Urinary bladder (tissue), 4 donors: ENCODE data around the gene SHOC2. TPM values are rescaled to one million over a fixed set of nuclear protein-coding genes. Genes with fewer than 3 reads are reported as not detected.

Experiments
- DNase-seq: peaks from one replicate; pipeline ENCODE4 v3.0.0-alpha.2; 2015; ENCODE audit errors: extremely low spot score
- H3K27ac ChIP-seq: one replicate; pipeline ENCODE4 v1.5.1; 2013; ENCODE audit warnings: low read depth, mild to moderate bottlenecking, moderate library complexity
- H3K36me3 ChIP-seq: one replicate; pipeline ENCODE4 v1.6.1; 2013; ENCODE audit warnings: mild to moderate bottlenecking, moderate library complexity; ENCODE audit not compliant: insufficient read depth
- H3K4me1 ChIP-seq: one replicate; pipeline ENCODE4 v1.6.1; 2013; ENCODE audit warnings: mild to moderate bottlenecking, moderate library complexity; ENCODE audit not compliant: insufficient read depth
- H3K4me3 ChIP-seq: one replicate; pipeline ENCODE4 v1.5.1; 2013; ENCODE audit warnings: low read depth, low read length
- WGBS: extraction: QIAGEN DNeasy Blood & Tissue Kit; methylation state at CpG from one replicate; pipeline ENCODE4 v1.1.7; 2013; 5-methylcytosine and 5-hydroxymethylcytosine counted together
- polyA plus RNA-seq: library from polyadenylated mRNA; stranded (reverse); fragments of 200-250 nt; gene quantifications from one replicate; pipeline ENCODE4 v1.2.3, GENCODE V29; 2013
- total RNA-seq: library from RNA; depleted of rRNA; stranded (reverse); fragments of >200 nt; gene quantifications from one replicate; pipeline ENCODE4 v1.2.3, GENCODE V29; 2014
- donor health status: healthy with polysubstance abuse.
- donor health status: healthy.

The SHOC2 gene
- total and polyA plus RNA-seq, 2 donors = 25.7 to 109 TPM

DNA sequence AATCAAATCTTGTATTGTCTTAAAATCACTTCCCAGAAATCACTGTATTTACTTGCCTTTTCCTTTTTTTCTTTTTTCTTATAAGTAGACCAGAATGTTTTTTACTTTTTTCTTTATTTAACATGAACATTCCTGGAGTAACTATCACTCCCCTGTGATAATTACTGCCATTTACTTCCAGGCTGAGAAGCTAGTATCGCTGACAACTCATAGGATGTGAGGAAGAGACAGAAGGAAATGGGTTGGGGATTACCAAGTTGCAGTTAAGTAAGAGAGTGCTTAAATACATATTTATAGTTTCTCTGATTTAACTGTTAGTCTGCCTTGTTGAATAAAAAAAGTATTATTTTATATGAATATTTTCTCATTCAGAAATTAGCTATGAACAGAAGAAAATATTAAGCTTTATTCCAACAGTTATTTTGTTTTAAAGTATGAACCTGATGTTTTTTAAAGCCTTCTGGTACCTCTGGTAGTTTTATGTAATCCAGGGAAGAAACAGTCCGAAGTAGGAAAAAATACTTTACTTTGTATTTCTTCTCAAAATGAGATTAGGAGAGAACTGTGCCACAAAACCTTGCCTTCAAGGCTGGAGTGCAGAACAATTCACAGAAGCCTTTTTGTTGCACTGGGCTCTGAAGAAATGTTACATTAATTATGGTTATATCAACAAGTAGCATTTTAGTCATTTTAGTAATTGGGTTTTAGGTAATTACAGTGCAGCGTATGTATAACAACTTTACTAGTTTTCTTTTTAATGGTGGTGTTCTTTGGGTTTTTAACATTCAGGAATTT lies 72.8 kb downstream of the SHOC2 start:
- H3K4me1 ChIP-seq = no peaks in the 10 kb centered on the region

DNA sequence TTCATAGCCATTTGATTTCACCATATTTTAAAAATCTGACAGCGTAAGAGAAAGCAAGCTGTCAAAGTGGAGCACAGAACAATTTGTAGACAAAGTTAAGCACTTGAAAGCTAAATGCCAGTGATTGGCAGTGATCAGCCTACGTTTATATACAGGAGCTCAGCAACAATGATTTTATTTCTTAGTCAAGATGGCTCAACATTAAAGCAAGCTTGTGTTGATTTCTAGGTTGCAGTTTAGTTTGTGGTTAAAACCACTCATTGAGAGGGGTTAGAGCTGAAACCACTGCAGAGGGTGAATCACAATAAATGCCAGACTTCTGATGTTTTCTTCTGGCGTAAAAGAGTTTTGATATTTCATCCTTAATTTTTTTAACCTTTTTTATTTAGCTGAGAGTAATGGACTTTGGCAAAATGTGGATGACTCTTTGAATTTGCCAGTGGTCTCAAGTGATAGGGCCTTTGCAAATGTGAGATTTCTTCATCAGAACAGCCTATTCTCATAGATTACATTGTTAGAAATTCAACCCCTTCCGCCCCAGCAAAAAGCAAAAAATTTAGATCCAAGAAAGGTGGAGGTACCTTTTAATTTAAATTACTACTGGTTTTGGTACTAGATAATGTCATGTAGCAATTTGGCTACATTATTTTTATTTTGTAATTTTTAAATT lies 73.8 kb downstream of the SHOC2 start:
- H3K36me3 ChIP-seq = no peaks in the 10 kb centered on the region
- DNase-seq = no peak
- no peak overlapping the region for H3K27ac ChIP-seq
- 83% methylated on average over 4 of the region's 4 CpGs for WGBS
- H3K4me3 ChIP-seq = no peak overlapping the region
- no peaks in the 10 kb centered on the region for H3K4me1 ChIP-seq

More for the DNA sequence above, 72.8 kb downstream of the SHOC2 start:
- no peak for DNase-seq
- Histone ChIP-seq H3K36me3 (no peaks in the 10 kb centered on the region), H3K4me3 (no peak overlapping the region), H3K27ac (no peak overlapping the region)
- 91% methylated on average over 3 of the region's 3 CpGs for WGBS

DNA sequence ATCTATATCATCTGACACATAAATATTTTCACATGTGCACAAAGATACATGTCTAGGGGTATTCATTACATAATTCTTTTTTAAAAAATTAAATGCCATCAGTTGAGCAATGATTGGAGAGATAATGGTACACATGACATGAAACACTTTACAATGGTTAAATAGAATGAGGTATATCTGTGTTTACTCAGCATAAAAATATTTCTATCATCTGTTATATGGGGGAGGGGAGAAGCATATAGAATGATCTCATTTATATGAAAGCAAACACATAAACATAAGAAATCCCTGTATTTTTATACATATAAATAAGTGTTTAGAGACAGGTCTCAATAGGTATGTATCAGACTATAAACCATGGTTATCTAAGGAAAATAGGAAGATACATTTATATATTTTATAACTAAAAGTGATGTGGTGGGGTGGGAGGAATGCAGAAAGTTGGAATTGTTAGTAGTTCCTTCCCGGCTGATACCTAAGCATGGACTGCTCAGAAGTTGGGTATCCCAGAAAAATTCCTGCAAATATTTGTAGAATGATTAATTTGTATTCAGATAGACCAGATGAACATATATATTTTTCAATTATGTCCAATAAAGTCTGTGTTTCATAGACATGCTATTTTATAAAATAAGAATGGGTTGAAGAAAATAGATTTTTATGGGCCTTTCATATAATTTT lies 75.1 kb downstream of the SHOC2 start:
- 98% methylated on average over 1 of the region's 1 CpG for WGBS

DNA sequence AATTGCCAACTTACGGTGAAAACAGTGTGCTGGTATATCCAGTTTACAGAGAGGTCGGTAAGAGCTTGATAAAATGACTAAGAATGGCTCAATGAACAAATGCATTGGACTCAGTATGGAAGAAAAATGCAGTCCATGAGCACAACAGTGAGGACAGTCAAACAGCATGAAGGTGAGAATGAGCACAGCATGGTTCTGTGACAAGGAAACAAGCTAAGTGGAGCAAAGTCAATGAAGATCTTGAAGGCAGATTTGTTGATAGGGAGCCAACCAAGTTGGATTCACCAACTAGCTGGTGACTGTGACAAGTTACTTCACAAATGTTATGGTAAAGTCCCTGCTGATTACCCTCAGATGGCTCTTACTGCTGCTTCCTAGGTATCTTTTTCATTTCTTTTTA lies 75.9 kb downstream of the SHOC2 start:
- DNase-seq = no peak
- Histone ChIP-seq H3K4me1 (no peaks in the 10 kb centered on the region), H3K27ac (no peak overlapping the region), H3K36me3 (no peaks in the 10 kb centered on the region), H3K4me3 (no peak overlapping the region)
- WGBS = 77% methylated on average over 2 of the region's 2 CpGs

More for the DNA sequence above, 75.1 kb downstream of the SHOC2 start:
- Histone ChIP-seq H3K36me3 (no peaks in the 10 kb centered on the region), H3K4me1 (no peaks in the 10 kb centered on the region), H3K27ac (no peak overlapping the region), H3K4me3 (no peak overlapping the region)
- no peak for DNase-seq

DNA sequence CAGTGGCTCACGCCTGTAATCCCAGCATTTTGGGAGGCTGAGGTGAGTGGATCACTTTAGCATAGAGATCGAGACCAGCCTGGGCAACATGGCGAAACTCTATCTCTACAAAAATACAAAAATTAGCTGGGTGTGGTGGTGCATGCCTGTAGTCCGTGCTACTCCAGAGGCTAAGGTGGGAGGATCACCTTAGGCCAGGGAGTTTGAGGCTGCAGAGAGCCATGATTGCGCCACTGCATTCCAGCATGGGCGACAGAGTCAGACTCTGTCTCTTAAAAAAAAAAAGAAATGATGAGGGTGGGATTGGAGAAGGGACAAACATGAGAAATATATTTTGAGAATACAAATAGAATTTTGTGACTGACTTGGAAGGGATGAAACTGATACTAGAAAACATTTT lies 76.9 kb downstream of the SHOC2 start:
- 96% methylated on average over 6 of the region's 6 CpGs for WGBS
- no peaks in the 10 kb centered on the region for H3K36me3 ChIP-seq
- no peaks in the 10 kb centered on the region for H3K4me1 ChIP-seq
- DNase-seq = no peak
- H3K27ac ChIP-seq = no peak overlapping the region
- no peak overlapping the region for H3K4me3 ChIP-seq

- WGBS = 98% methylated on average over 1 of the region's 1 CpG
- Histone ChIP-seq H3K27ac (no peak overlapping the region), H3K4me3 (no peak overlapping the region), H3K4me1 (no peaks in the 10 kb centered on the region), H3K36me3 (peaks cover 5% of the 10 kb centered on the region)
- no peak for DNase-seq
Observed at GRCh38 chr10:111004016-111004415, 84.6 kb downstream of the SHOC2 start.

- Histone ChIP-seq H3K4me3 (no peak overlapping the region), H3K36me3 (peaks cover 2% of the 10 kb centered on the region), H3K4me1 (no peaks in the 10 kb centered on the region), H3K27ac (no peak overlapping the region)
- 92% methylated on average over 2 of the region's 2 CpGs for WGBS
- no peak for DNase-seq
Observed at GRCh38 chr10:111007486-111007885, 88.1 kb downstream of the SHOC2 start.

- WGBS = 72% methylated on average over 1 of the region's 1 CpG
- no peak for DNase-seq
Observed at GRCh38 chr10:111015181-111015580, 95.8 kb downstream of the SHOC2 start.

GRCh38 chr10:111017098-111017497 lies 97.7 kb downstream of the SHOC2 start:
- H3K27ac ChIP-seq = no peak overlapping the region
- DNase-seq = no peak
- H3K4me3 ChIP-seq = no peak overlapping the region
- H3K36me3 ChIP-seq = no peaks in the 10 kb centered on the region
- no peaks in the 10 kb centered on the region for H3K4me1 ChIP-seq
- 70% methylated on average over 2 of the region's 2 CpGs for WGBS

More at GRCh38 chr10:111015181-111015580, 95.8 kb downstream of the SHOC2 start:
- no peaks in the 10 kb centered on the region for H3K36me3 ChIP-seq
- no peak overlapping the region for H3K27ac ChIP-seq
- H3K4me1 ChIP-seq = no peaks in the 10 kb centered on the region
- no peak overlapping the region for H3K4me3 ChIP-seq

GRCh38 chr10:111018021-111018420 lies 98.6 kb downstream of the SHOC2 start:
- Histone ChIP-seq H3K4me1 (no peaks in the 10 kb centered on the region), H3K27ac (no peak overlapping the region), H3K36me3 (no peaks in the 10 kb centered on the region), H3K4me3 (no peak overlapping the region)
- DNase-seq = no peak

- no peak overlapping the region for H3K4me3 ChIP-seq
- H3K4me1 ChIP-seq = no peaks in the 10 kb centered on the region
- no peaks in the 10 kb centered on the region for H3K36me3 ChIP-seq
- DNase-seq = no peak
- no peak overlapping the region for H3K27ac ChIP-seq
Observed at GRCh38 chr10:111023060-111023459, 103.7 kb downstream of the SHOC2 start.

- WGBS = 97% methylated on average over 9 of the region's 9 CpGs
- Histone ChIP-seq H3K4me3 (no peak overlapping the region), H3K36me3 (no peaks in the 10 kb centered on the region), H3K4me1 (no peaks in the 10 kb centered on the region), H3K27ac (no peak overlapping the region)
- no peak for DNase-seq
Observed at GRCh38 chr10:111030042-111030750, 110.8 kb downstream of the SHOC2 start.

- no peaks in the 10 kb centered on the region for H3K36me3 ChIP-seq
- no peaks in the 10 kb centered on the region for H3K4me1 ChIP-seq
- 78% methylated on average over 2 of the region's 2 CpGs for WGBS
- DNase-seq = no peak
- H3K27ac ChIP-seq = no peak overlapping the region
- no peak overlapping the region for H3K4me3 ChIP-seq
Observed at GRCh38 chr10:111034598-111035310, 115.3 kb downstream of the SHOC2 start.
